IMR-90 (cell line): Measurements from ENCODE around the gene HOXA7. TPM values are rescaled to one million over a fixed set of nuclear protein-coding genes. Genes with fewer than 3 reads are reported as not detected.

Source experiments
- ATAC-seq: fragments of 200-7000 bp; cut with Tn5 transposase; 2 replicates; pipeline ENCODE4 v1.9.1; 2020; ENCODE audit warnings: low read depth, mild to moderate bottlenecking, moderate library complexity
- BruUV-seq: library from RNA; stranded (reverse); fragments of 400-500 nt; replicated peaks from 2 replicates; lab custom pipeline; 2021; lab: Mats Ljungman, UMichigan
- CTCF ChIA-PET: fragments of 300-600 bp; formaldehyde crosslinking; extraction: SDS; loops from one replicate; lab custom pipeline; 2021; ENCODE audit warnings: antibody characterized with exemption; lab: Yijun Ruan, JAX
- POLR2A ChIA-PET: fragments of 300-600 bp; sonication (Branson Sonifier 250); formaldehyde crosslinking; loops from one replicate; lab custom pipeline; 2022; ENCODE audit warnings: antibody characterized with exemption; ENCODE audit not compliant: unreplicated experiment; lab: Charles Lee
- DNase-seq: peaks from one replicate; pipeline ENCODE4 v3.0.0; 2013
- H2AFZ ChIP-seq: replicated peaks from 2 replicates; pipeline ENCODE3; 2013; ENCODE audit warnings: low read length, mild to moderate bottlenecking; ENCODE audit not compliant: poor library complexity
- H2AK5ac ChIP-seq: 2 replicates; pipeline ENCODE4 v1.6.1; 2013; ENCODE audit warnings: low read depth, low read length, inconsistent platforms
- H2AK9ac ChIP-seq: replicated peaks from 2 replicates; pipeline ENCODE3; 2013; ENCODE audit warnings: mild to moderate bottlenecking, low read depth, low read length, moderate library complexity; ENCODE audit not compliant: poor library complexity
- H2BK120ac ChIP-seq: 2 replicates; pipeline ENCODE4 v1.6.1; 2013; ENCODE audit warnings: low read depth, low read length, inconsistent platforms
- H2BK15ac ChIP-seq: 3 replicates; pipeline ENCODE4 v1.6.1; 2013; ENCODE audit warnings: low read depth, low read length, inconsistent platforms
- H2BK20ac ChIP-seq: 2 replicates; pipeline ENCODE4 v1.6.1; 2013; ENCODE audit warnings: low read depth, mild to moderate bottlenecking, inconsistent platforms, low read length, moderate library complexity
- H2BK5ac ChIP-seq: 2 replicates; pipeline ENCODE4 v1.6.1; 2013; ENCODE audit warnings: mild to moderate bottlenecking, low read depth, low read length, inconsistent platforms; ENCODE audit not compliant: poor library complexity, severe bottlenecking
- H3K14ac ChIP-seq: replicated peaks from 2 replicates; pipeline ENCODE4 v1.6.1; 2013; ENCODE audit warnings: low read depth, low read length, inconsistent platforms
- H3K18ac ChIP-seq: 2 replicates; pipeline ENCODE4 v1.6.1; 2013; ENCODE audit warnings: low read depth, low read length, control low read depth
- H3K23ac ChIP-seq: 2 replicates; pipeline ENCODE4 v1.6.1; 2013; ENCODE audit warnings: low read depth, low read length, inconsistent platforms
- H3K27ac ChIP-seq: 2 replicates; pipeline ENCODE4 v1.5.1; 2013; ENCODE audit warnings: mild to moderate bottlenecking, control low read depth, low read length; ENCODE audit not compliant: insufficient read depth
- H3K27me3 ChIP-seq: 2 replicates; pipeline ENCODE4 v1.6.1; 2013; ENCODE audit warnings: low read length; ENCODE audit not compliant: control insufficient read depth, insufficient read depth
- H3K36me3 ChIP-seq: 2 replicates; pipeline ENCODE4 v1.6.1; 2013; ENCODE audit warnings: low read length, mixed read lengths; ENCODE audit not compliant: control insufficient read depth, insufficient read depth
- H3K4ac ChIP-seq: 2 replicates; pipeline ENCODE4 v1.6.1; 2013; ENCODE audit warnings: low read depth, low read length, inconsistent platforms
- H3K4me1 ChIP-seq: 2 replicates; pipeline ENCODE4 v1.6.1; 2013; ENCODE audit warnings: low read length, mixed read lengths; ENCODE audit not compliant: control insufficient read depth, insufficient read depth
- H3K4me2 ChIP-seq: 2 replicates; pipeline ENCODE4 v1.6.1; 2013; ENCODE audit warnings: low read depth, mild to moderate bottlenecking, control low read depth, low read length, moderate library complexity
- H3K4me3 ChIP-seq: 2 replicates; pipeline ENCODE4 v1.5.1; 2013; ENCODE audit warnings: low read depth, mild to moderate bottlenecking, control low read depth, low read length, moderate library complexity; ENCODE audit not compliant: insufficient read depth
- H3K56ac ChIP-seq: 2 replicates; pipeline ENCODE4 v1.6.1; 2013; ENCODE audit warnings: low read length, inconsistent platforms; ENCODE audit not compliant: insufficient read depth; ENCODE audit errors: extremely low read depth
- H3K79me1 ChIP-seq, 2 experiments: 2 replicates each; pipeline ENCODE4 v1.6.1; 2013; ENCODE audit warnings: low read length in 2 of 2, inconsistent platforms in 1 of 2, low read depth in 1 of 2
- H3K9ac ChIP-seq: 2 replicates; pipeline ENCODE4 v1.6.1; 2013; ENCODE audit warnings: low read depth, low read length, control low read depth
- H3K9me1 ChIP-seq: 2 replicates; pipeline ENCODE4 v1.6.1; 2013; ENCODE audit warnings: low read length, inconsistent platforms; ENCODE audit not compliant: insufficient read depth
- H3K9me3 ChIP-seq: 2 replicates; pipeline ENCODE4 v1.6.1; 2013; ENCODE audit warnings: low read length; ENCODE audit not compliant: control insufficient read depth, insufficient read depth
- H4K20me1 ChIP-seq: 2 replicates; pipeline ENCODE4 v1.6.1; 2013; ENCODE audit warnings: low read length, inconsistent platforms; ENCODE audit not compliant: insufficient read depth
- H4K5ac ChIP-seq: 2 replicates; pipeline ENCODE4 v1.6.1; 2013; ENCODE audit warnings: mild to moderate bottlenecking, low read depth, low read length, control low read depth
- H4K8ac ChIP-seq, 2 experiments: 2 replicates each; pipeline ENCODE4 v1.6.1; 2013; ENCODE audit warnings: low read depth in 2 of 2, low read length in 2 of 2, control low read depth in 1 of 2, inconsistent platforms in 1 of 2
- H4K91ac ChIP-seq: 2 replicates; pipeline ENCODE4 v1.6.1; 2013; ENCODE audit warnings: low read depth, low read length, inconsistent platforms; ENCODE audit not compliant: insufficient read depth
- CEBPB ChIP-seq: IDR thresholded peaks from 2 replicates; pipeline ENCODE4 v1.6.1; 2012; ENCODE audit warnings: low read depth, low read length, improper control_type of control experiment
- FOS ChIP-seq: fragments of 150-350 bp; IDR thresholded peaks from 2 replicates; pipeline ENCODE4 v1.6.1; 2016; ENCODE audit warnings: low read depth, low read length
- POLR2A ChIP-seq: IDR thresholded peaks from 2 replicates; pipeline ENCODE4 v1.6.1; 2012; ENCODE audit warnings: mild to moderate bottlenecking, low read depth, low read length
- RCOR1 ChIP-seq: IDR thresholded peaks from 2 replicates; pipeline ENCODE4 v1.6.1; 2012; ENCODE audit warnings: mild to moderate bottlenecking, low read length, improper control_type of control experiment; ENCODE audit not compliant: insufficient replicate concordance
- WGBS, 2 experiments: methylation state at CpG; one replicate each; pipeline versions ENCODE4 v1.1.5 to v1.1.7; 2013; ENCODE audit warnings: missing lambda C conversion rate in 2 of 2; ENCODE audit not compliant: insufficient read length in 1 of 2; ENCODE audit errors: extremely low coverage in 2 of 2; 5-methylcytosine and 5-hydroxymethylcytosine counted together
- dilution Hi-C: fragments of 300-500 bp; cut with HindIII; formaldehyde crosslinking; loops from one replicate; pipeline ENCODE4 v1.14.3; 2018; ENCODE audit warnings: low sequenced_read_pairs; ENCODE audit not compliant: unreplicated experiment
- in situ Hi-C: fragments of 300-500 bp; cut with MboI; formaldehyde crosslinking; loops from 3 replicates; pipeline ENCODE4 v1.14.3; 2019; ENCODE audit warnings: low sequenced_read_pairs, inconsistent platforms, mixed read lengths
- intact Hi-C: fragments of 100-400 bp; cut with micrococcal nuclease; formaldehyde crosslinking; loops from 2 replicates; pipeline ENCODE4 v1.10.0; 2022
- polyA plus RNA-seq, 3 experiments: library from polyadenylated mRNA; depleted of rRNA; stranded (reverse); fragments of >200 nt; gene quantifications; 2 replicates each; pipeline ENCODE4 v1.2.3, GENCODE V29; 2012; ENCODE audit warnings: low replicate concordance in 1 of 3
- total RNA-seq: library from RNA; depleted of rRNA; stranded (reverse); fragments of >200 nt; gene quantifications from 2 replicates; pipeline ENCODE4 v1.2.3, GENCODE V29; 2012

HOXA7 gene
- total and polyA plus RNA-seq, 2 of the 4 experiments (the other 2 are of a cell fraction) = 0.18 to 1.7 TPM

DNA sequence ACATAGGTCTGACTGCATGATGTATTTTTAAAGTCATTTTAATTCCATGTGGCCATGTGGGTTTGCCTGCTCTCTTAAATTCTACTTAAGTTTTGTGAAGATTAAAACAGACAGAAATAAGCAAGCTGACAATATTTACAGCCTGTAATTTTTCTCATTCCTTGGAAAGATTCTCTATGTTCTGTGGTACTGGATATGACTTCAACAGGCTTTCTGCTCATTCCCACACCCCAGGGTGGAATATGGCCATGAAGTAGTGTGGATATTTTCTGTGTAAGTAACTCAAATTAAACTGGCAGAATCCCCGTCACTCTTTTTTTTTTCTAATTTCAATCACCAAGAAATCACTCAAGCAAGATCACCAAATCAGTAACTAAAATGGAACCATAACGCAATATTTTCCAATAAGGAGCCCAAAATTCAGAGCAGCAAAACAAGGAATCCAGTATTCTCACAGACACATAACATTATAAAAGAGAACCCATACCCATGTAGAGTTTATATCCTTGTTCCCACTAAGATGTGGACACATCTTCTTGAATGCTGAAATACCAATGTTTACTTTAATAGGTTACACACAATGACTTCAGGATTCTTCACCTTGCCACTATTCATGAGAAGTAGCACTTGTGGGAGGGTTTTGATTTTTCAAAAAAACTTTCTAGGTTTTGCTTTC lies 18.7 kb downstream of the HOXA7 start:
- POLR2A ChIA-PET = no interaction called here
- H3K4me2 ChIP-seq = peak overlapping the region; percentile 94
- H3K9me3 ChIP-seq = no peaks in the 10 kb centered on the region
- H2AK9ac ChIP-seq = no peak overlapping the region
- H3K56ac ChIP-seq = peak overlapping the region; percentile 37; the same call in 1 of the 2 replicates
- no peak overlapping the region; the same call in 1 of the 2 replicates for H3K4ac ChIP-seq
- no peak overlapping the region for H4K91ac ChIP-seq
- in situ Hi-C loops (no loop called here), dilution Hi-C loops (no loop called here), intact Hi-C loops (no loop called here)
- peak overlapping the region; percentile 35 for H2BK5ac ChIP-seq
- H2BK120ac ChIP-seq = no peak overlapping the region
- H3K27me3 ChIP-seq = no peaks in the 10 kb centered on the region
- peak overlapping the region; percentile 20; the same call in 1 of the 2 replicates for H3K18ac ChIP-seq
- no TSS peak for BruUV-seq
- no peaks in the 10 kb centered on the region for H4K20me1 ChIP-seq
- no peak overlapping the region for H3K14ac ChIP-seq
- peaks cover 9 to 45% of the 10 kb centered on the region in 2 experiments for H3K79me1 ChIP-seq
- ATAC-seq (no peak), DNase-seq (peak; percentile 73)
- peak overlapping the region; percentile 16 to 57; a peak in 1 of 4 replicates for H4K8ac ChIP-seq
- peak overlapping the region; percentile 60 for H3K23ac ChIP-seq
- H2BK20ac ChIP-seq = no peak overlapping the region
- H3K9ac ChIP-seq = peak overlapping the region; percentile 45; the same call in 1 of the 2 replicates
- H3K36me3 ChIP-seq = peaks cover 9% of the 10 kb centered on the region
- H4K5ac ChIP-seq = no peak overlapping the region
- peaks cover 8% of the 10 kb centered on the region; the same call in 1 of the 2 replicates for H3K9me1 ChIP-seq
- H2AK5ac ChIP-seq = no peak overlapping the region
- no CpG with 5 or more reads among the region's 2 CpGs for WGBS, 2 experiments
- CTCF ChIA-PET = interaction anchor here (0.9 kb wide), 1 partner anchor 23 kb away, joined by 3 read pairs; no protein-coding TSS in a partner anchor
- H2BK15ac ChIP-seq = 0 out of 3 replicates have a peak overlapping the region, but pooled peaks have one; percentile 23
- no peak for TF ChIP-seq RCOR1
- TF ChIP-seq POLR2A = peak; percentile 26; the same call in 1 of the 2 replicates
- no peak for TF ChIP-seq FOS
- TF ChIP-seq CEBPB = peak; percentile 65; the same call in 1 of the 2 replicates
- no peak overlapping the region; the same call in 1 of the 2 replicates for H3K27ac ChIP-seq
- H3K4me3 ChIP-seq = no peak overlapping the region
- H2AFZ ChIP-seq = no peak overlapping the region
- peaks cover 23% of the 10 kb centered on the region for H3K4me1 ChIP-seq
